ENCODE results near the gene DNM3.

DNM3 gene

GRCh38 chr1:171845998-171846397 lies 4.7 kb downstream of the DNM3 start:
- Histone ChIP-seq H3K9me2 (replicated peaks; ENCODE audit: control insufficient read depth, low read length) (no peaks in the 10 kb centered on the region), H3K36me3 (ENCODE audit: control insufficient read depth, low read length) (no peaks in the 10 kb centered on the region), H3K4me2 (ENCODE audit: low read length) (no peak overlapping the region), H3K4me3 (ENCODE audit: low read length) (no peak overlapping the region), H3K4me1 (ENCODE audit: control insufficient read depth, low read length) (peaks cover 11% of the 10 kb centered on the region), H3K79me2 (ENCODE audit: control insufficient read depth, low read length) (no peaks in the 10 kb centered on the region), H3F3A (ENCODE audit: control insufficient read depth, insufficient read depth) (no peaks in the 10 kb centered on the region), H3K27ac (ENCODE audit: low read depth, low read length) (no peak overlapping the region), H3K9me3 (ENCODE audit: control insufficient read depth, insufficient read depth, low read length) (no peaks in the 10 kb centered on the region), H4K20me1 (ENCODE audit: control insufficient read depth, insufficient read depth, low read depth, low read length) (no peaks in the 10 kb centered on the region), H3K27me3 (ENCODE audit: control insufficient read depth, low read length) (peaks cover 29% of the 10 kb centered on the region)
- TF ChIP-seq EZH2phosphoT487 (IDR thresholded peaks at IDR 0.05; ENCODE audit: borderline replicate concordance, low read length) (no peak), CTCF (IDR thresholded peaks at IDR 0.05; ENCODE audit: low read depth, low read length, poor library complexity, severe bottlenecking) (no peak)

- H3K36me3 ChIP-seq (ENCODE audit: control insufficient read depth, low read length) = no peaks in the 10 kb centered on the region
- no peaks in the 10 kb centered on the region for H3F3A ChIP-seq (ENCODE audit: control insufficient read depth, insufficient read depth)
- no peaks in the 10 kb centered on the region for H3K9me3 ChIP-seq (ENCODE audit: control insufficient read depth, insufficient read depth, low read length)
- H3K9me2 ChIP-seq (replicated peaks; ENCODE audit: control insufficient read depth, low read length) = no peaks in the 10 kb centered on the region
- no peak overlapping the region for H3K4me3 ChIP-seq (ENCODE audit: low read length)
- no peak for TF ChIP-seq CTCF (IDR thresholded peaks at IDR 0.05; ENCODE audit: low read depth, low read length, poor library complexity, severe bottlenecking)
- no peak for TF ChIP-seq EZH2phosphoT487 (IDR thresholded peaks at IDR 0.05; ENCODE audit: borderline replicate concordance, low read length)
- H3K4me2 ChIP-seq (ENCODE audit: low read length) = no peak overlapping the region
- no peak overlapping the region for H3K27ac ChIP-seq (ENCODE audit: low read depth, low read length)
- peaks cover 10% of the 10 kb centered on the region for H3K27me3 ChIP-seq (ENCODE audit: control insufficient read depth, low read length)
- H3K79me2 ChIP-seq (ENCODE audit: control insufficient read depth, low read length) = no peaks in the 10 kb centered on the region
- H3K4me1 ChIP-seq (ENCODE audit: control insufficient read depth, low read length) = no peaks in the 10 kb centered on the region
- H4K20me1 ChIP-seq (ENCODE audit: control insufficient read depth, insufficient read depth, low read depth, low read length) = no peaks in the 10 kb centered on the region
Measured at GRCh38 chr1:171849245-171849898, 8.1 kb downstream of the DNM3 start.

- Histone ChIP-seq H3K79me2 (ENCODE audit: control insufficient read depth, low read length) (no peaks in the 10 kb centered on the region), H3K9me2 (replicated peaks; ENCODE audit: control insufficient read depth, low read length) (no peaks in the 10 kb centered on the region), H3K4me2 (ENCODE audit: low read length) (no peak overlapping the region)
Measured at GRCh38 chr1:171850651-171851350, 9.5 kb downstream of the DNM3 start.

More at GRCh38 chr1:171850651-171851350, 9.5 kb downstream of the DNM3 start:
- H3K27me3 ChIP-seq (ENCODE audit: control insufficient read depth, low read length) = peaks cover 8% of the 10 kb centered on the region
- H3K4me3 ChIP-seq (ENCODE audit: low read length) = no peak overlapping the region
- TF ChIP-seq CTCF (IDR thresholded peaks at IDR 0.05; ENCODE audit: low read depth, low read length, poor library complexity, severe bottlenecking) (no peak), EZH2phosphoT487 (IDR thresholded peaks at IDR 0.05; ENCODE audit: borderline replicate concordance, low read length) (no peak)
- H3K4me1 ChIP-seq (ENCODE audit: control insufficient read depth, low read length) = no peaks in the 10 kb centered on the region
- no peaks in the 10 kb centered on the region for H3K9me3 ChIP-seq (ENCODE audit: control insufficient read depth, insufficient read depth, low read length)
- H3K27ac ChIP-seq (ENCODE audit: low read depth, low read length) = no peak overlapping the region
- no peaks in the 10 kb centered on the region for H3F3A ChIP-seq (ENCODE audit: control insufficient read depth, insufficient read depth)
- H3K36me3 ChIP-seq (ENCODE audit: control insufficient read depth, low read length) = no peaks in the 10 kb centered on the region
- H4K20me1 ChIP-seq (ENCODE audit: control insufficient read depth, insufficient read depth, low read depth, low read length) = no peaks in the 10 kb centered on the region

All from DOHH2 (cell line).